NCI-H82 (cell line): ENCODE measurements around the gene PMEPA1.
A peak's percentile ranks its signal among the peaks of the same experiment; 100 is the strongest.

Experiments used
- DNase-seq: peaks from one replicate; lab custom pipeline; 2025; lab: John Stamatoyannopoulos, UW

The PMEPA1 gene

GRCh38 chr20:57676589-57677583, 32.9 kb downstream of the PMEPA1 start:
- no peak for DNase-seq

DNA sequence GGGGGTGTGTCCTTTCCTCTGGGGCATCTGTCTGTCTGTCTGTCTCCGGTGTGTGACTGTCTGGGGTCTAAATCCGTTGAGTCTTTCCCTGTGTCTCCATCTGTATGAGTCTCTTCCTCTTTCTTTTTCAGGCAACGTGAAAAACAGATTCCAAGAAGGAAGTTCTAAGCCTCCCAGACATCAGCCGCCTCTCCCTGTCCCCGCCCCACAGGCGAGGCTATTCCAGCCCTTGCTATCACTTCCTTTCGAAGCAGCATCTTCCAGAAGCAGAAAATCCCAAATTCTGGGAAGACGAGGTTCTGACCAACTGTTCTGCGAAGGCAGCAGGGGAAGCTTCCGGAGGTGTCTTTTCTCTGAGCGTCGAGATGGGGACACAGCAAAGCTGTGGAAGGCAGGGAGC, 34.0 kb downstream of the PMEPA1 start:
- no peak for DNase-seq

DNA sequence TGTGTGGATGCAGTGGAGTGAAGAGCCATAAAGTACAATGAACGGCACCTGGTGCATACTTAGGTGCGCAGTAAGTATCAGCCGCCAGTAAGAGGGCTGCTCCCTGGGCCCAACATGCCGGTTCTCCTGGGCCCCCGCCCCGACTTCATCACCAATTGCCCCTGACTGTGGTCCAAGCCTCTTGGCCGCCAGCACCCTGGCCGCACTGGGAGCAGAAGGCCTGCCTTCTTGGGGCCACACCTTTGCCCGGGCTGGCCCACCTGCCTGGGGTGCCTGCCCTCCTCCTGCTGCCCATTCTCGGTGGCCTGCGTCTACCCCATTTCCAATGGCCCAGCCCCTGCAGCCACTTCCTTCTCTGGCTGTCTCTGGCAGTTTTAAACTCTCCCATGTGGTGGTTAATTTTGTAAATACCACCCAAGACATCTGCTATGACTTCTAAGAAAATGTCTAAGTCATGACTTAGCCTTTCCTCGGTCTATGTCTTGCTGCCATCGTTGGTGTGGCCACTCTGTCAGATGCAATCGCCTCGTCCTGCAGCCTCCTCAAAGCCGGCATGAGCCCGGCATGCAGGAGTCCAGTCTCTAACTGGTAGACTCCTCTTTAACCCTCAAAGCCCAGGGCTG, 36.8 kb downstream of the PMEPA1 start:
- no peak for DNase-seq

- peak; percentile 25 for DNase-seq
Observed at GRCh38 chr20:57672164-57672563, 37.7 kb downstream of the PMEPA1 start.

- peak; percentile 46 for DNase-seq
Observed at GRCh38 chr20:57671662-57672061, 38.2 kb downstream of the PMEPA1 start.

DNA sequence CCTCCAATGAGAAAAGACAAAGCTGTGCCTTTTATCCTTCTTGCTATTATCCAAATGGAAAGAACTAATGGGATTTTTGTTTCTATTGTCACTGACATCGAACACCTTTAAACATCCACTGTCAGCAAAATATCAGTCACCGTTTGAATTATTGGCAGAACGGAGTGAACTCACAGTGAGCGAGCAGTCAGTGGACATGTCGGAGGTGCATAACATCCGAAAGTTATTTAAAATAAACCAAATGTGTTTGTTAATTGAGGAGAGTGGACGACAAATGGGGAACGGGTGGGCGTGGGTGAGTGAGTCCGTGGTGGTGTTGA, 38.8 kb downstream of the PMEPA1 start:
- no peak for DNase-seq

DNA sequence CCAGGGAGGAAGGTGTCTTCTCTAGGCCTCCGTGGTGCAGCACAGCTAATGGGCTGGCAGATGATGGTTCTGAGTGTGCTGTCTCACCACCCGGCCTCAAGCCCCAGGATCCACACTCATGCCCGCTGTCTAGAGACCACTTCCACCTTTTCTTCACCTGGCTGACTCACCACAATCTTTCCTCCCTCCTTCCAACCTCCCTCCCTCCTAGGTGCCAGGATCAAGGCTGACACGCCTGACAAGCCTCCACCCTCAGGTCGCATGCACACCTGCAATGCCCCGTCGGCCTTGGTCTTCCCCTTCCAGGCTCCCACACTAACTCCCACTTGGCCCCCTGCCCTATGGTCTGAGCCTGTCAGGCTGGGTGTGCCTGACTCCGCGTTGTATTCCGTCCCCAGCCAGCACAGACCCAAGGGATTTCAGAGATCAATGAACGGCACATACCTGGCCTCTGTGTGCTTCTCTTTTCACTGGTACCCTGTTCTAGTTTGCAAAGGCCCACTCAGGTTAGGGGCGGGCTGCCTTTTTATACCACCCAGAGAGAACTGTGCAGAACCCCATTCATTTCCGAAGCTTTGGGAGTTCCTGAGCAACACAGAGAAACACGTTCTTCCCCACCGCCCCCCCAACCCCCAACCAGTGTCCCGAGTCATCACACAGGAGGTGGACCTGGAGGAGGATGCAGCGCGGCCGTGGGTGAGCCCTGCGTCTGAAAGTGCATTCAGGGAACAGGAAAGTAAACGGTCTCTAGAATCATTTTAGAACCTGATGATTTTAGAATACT, 39.3 kb downstream of the PMEPA1 start:
- DNase-seq = no peak

- DNase-seq = no peak
Observed at GRCh38 chr20:57669632-57670031, 40.2 kb downstream of the PMEPA1 start.

- peak; percentile 69 for DNase-seq
Observed at GRCh38 chr20:57667924-57668782, 41.7 kb downstream of the PMEPA1 start.

GRCh38 chr20:57667388-57667787, 42.4 kb downstream of the PMEPA1 start:
- peak; percentile 93 for DNase-seq

- DNase-seq = no peak
Observed at GRCh38 chr20:57666834-57667157, 43.0 kb downstream of the PMEPA1 start.

- DNase-seq = no peak
Observed at GRCh38 chr20:57666106-57666833, 43.5 kb downstream of the PMEPA1 start.

- no peak for DNase-seq
Observed at GRCh38 chr20:57665589-57665971, 44.2 kb downstream of the PMEPA1 start.

- no peak for DNase-seq
Observed at GRCh38 chr20:57664924-57665588, 44.8 kb downstream of the PMEPA1 start.

DNA sequence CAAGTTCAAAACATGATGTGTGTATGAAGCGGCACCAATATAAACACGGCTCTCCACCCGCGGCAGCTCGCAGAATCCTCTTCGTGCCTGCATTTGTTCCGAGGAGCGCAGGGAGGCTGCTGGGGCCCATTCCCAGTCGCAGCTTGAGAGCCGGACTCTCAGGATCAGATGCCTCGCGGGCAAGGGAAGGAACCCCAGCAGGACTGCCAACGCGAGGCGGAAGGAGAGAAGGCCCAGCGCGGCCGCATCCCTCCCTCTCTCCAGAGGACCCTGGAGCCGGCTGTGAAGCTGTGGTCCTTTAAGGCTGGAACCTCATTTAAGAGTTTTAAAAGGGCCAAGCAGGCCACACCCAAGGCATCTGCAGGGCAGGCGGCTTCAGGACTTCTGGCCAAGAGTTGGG, 45.3 kb downstream of the PMEPA1 start:
- DNase-seq = no peak

- no peak for DNase-seq
Observed at GRCh38 chr20:57663681-57664451, 45.9 kb downstream of the PMEPA1 start.

GRCh38 chr20:57663241-57663640, 46.6 kb downstream of the PMEPA1 start:
- DNase-seq = no peak

- no peak for DNase-seq
Observed at GRCh38 chr20:57662456-57663240, 47.2 kb downstream of the PMEPA1 start.
